HG03095 (cell line): ENCODE results near the gene PWWP2B.

ENCODE experiments used
- ATAC-seq: cut with Tn5 transposase; IDR thresholded peaks from one replicate; pipeline ENCODE4 v1.9.1; 2021; ENCODE audit warnings: moderate library complexity; ENCODE audit not compliant: unreplicated experiment

The PWWP2B gene

DNA sequence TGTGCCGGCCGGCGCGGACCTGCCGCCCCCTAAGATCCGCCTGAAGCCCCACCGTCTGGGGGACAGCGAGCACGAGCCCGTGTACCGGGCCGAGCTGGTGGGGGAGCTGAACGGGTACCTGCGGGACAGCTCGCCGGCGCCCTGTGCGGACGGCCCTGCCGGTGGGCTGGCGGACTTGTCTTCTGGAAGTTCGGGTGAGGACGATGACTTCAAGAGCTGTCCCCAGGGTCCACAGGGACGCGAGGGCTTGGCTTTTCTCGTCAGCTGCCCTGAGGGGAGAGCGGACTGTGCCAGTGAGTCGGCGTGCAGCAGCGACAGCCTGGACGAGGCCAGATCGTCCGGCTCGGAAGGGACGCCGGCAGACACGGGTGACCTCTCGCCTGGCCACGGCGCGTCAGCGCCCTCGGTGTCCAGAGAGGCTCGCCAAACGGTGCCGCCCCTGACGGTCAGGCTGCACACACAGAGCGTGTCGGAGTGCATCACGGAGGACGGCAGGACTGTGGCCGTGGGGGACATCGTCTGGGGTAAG is 8.5 kb downstream of the PWWP2B start:
- no peak for ATAC-seq

GRCh38 chr10:132406181-132406580 is 9.2 kb downstream of the PWWP2B start:
- no peak for ATAC-seq

DNA sequence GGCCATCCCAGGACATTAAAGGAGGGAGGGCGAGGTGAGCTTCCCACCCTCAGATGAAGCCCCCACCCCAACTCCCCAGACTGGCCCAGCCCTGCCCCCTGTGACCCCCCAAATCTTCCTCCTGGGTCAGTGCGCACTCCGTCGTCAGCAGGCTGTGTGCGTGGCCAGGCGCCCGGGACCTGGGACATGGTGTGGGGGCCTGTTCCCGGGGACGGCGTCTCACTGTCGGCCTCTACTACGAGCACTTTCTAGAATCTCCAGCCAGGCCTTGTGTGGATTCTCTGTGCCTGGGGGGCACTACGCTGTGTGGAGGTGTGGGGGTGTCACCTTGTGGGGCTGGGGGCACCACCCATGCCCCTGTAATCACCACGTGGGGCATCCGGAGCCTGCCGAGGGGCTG is 9.8 kb downstream of the PWWP2B start:
- no peak for ATAC-seq

- ATAC-seq = no peak
These were observed 10.3 kb downstream of the PWWP2B start for GRCh38 chr10:132407243-132407746.

- no peak for ATAC-seq
These were observed 10.9 kb downstream of the PWWP2B start for GRCh38 chr10:132407846-132408278.

DNA sequence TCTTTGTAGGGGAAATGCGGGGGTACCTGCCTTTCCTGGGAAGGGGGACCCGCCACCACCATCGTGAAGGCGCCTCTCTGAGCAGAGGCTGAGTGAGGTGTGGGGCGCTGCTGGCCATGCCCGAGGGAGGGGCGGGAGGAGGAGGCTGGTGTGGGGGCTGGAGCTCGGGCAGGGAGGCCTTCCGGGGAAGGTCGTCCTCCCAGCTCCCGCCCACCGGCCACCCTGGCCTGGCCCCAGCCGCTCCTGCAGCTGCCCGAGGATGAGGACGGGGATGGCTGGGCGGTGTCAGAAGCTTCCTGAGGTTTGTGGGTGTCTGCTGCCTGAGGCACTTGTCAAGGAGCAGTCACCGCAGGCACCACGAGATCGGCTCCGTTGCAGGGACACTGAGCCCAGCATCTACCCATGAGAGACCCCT is 11.4 kb downstream of the PWWP2B start:
- no peak for ATAC-seq

DNA sequence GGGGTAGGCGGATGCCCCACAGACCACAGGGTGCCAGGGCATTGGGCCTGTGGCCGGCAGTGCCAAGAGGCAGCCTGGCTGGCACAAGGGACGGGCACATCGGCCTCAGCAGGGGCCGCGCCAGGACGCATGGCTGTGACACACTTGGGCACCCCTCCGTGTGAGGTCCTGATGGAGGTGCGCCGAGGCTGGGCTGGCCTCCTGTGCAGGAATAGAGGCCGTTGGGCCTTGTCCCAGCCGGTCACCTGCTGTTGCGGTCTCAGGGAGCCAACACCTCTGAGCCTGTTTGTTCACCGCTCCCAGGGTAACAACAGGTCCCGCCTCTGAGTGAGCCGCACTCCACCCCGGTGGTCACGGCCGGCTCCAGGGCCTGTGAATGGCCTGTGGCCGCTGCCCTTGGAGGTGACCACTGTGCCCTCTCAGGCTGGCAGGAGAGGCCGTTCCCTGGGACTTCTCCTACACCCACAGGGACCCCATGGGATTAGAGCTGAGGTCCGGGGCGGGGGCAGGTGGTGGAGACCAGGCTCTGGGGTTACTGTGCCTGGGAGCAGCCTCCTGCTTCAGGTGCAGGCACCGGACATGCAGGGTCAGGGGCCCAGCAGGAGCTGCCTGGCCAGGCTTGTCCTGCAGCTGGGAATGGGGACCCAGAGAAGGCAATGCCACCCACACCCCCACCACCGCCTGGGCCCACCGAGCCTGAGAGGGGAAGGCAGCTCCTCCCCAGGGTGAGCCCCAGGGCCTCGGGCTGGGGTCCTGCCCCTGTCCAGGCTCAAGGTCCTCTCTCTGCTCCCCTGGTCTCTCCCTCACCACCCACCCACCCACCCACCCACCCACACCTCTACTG is 12.0 kb downstream of the PWWP2B start:
- ATAC-seq = no peak

DNA sequence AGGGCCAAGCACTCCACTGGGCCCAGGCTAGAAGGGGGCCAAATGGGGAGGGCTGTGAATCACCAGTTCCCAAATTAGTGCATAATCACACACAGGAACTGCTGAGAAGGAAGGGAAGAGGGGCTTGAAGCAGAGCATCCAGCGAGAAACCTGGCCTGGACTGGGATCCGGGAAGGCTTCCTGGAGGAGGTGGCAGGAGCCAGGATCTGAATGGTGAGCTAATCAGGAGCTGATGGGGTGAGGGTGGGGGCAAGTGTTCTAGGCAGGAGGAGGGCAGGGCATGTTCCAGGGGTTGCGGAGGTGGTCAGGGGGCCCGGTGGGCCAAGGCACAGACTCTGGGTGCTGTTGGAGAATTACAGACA is 12.6 kb downstream of the PWWP2B start:
- ATAC-seq = no peak

DNA sequence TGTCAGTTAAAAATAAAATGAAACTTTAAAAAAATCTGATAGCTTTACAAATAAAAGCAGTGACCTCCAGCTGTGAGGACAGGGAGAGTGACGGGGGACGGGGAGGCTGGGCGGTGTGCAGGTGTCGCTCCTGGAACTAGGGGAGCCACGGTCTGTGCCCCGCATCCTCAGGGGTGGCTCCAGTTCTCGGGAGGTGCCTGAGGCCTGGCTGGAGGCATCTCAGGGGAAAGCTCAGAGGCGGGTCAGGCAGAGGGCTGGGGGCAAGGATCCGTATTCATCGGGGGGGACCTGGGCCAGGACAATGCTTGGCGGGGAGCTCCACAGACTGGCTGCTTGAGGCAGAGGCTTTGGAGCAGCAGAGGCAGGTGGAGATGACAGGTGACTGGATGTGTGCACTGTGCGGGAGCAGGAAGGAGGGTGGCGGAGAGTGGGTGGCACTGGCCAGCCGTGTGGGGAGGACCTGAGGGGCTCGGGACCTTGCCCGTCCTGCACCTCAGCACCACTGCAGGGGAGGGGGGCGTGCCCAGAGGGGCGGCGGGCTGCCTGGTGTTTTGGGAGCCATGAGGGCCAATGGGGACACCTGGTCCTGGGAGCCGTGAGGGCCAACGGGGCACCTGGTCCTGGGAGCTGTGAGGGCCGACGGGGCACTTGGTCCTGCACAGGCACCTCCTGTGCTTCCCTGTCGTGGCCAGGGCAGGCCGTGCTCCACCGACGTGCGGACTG is 13.2 kb downstream of the PWWP2B start:
- ATAC-seq = no peak

DNA sequence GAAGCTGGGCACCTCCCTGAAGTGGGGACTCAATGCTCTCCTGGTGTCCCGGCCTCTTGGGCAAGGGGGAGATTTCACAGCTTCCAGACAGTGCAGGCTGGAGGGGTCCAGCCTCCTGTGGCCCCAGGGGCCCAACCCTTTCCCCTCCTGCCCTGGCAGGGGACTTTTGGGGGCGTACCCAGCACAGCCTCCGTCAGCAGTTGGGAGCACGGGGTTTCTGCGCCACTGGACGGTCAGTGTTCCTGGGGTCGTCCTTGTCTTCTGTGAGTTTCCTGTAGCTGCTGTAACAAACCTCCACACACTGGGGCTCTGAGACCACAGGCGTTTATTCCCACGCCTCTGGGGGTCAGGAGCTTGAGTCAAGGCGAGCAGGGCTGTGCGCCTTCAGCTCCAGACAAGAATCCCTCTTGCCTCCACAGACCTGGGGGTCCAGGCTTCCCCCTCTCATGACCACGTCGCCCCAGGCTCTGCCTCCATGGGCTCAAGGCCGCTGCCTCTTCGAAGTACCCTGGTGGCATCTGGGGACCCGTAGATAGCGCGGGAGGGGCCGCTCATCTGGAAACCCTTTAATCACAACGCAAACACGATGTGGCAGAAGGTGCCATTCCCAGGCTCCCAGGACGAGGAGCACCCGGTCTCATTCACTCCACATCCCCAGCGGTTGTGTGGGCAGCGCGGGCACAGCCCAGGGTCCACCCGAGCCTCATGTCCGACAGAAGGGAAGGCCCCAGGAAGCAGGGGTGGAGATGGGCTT is 14.0 kb downstream of the PWWP2B start:
- no peak for ATAC-seq

DNA sequence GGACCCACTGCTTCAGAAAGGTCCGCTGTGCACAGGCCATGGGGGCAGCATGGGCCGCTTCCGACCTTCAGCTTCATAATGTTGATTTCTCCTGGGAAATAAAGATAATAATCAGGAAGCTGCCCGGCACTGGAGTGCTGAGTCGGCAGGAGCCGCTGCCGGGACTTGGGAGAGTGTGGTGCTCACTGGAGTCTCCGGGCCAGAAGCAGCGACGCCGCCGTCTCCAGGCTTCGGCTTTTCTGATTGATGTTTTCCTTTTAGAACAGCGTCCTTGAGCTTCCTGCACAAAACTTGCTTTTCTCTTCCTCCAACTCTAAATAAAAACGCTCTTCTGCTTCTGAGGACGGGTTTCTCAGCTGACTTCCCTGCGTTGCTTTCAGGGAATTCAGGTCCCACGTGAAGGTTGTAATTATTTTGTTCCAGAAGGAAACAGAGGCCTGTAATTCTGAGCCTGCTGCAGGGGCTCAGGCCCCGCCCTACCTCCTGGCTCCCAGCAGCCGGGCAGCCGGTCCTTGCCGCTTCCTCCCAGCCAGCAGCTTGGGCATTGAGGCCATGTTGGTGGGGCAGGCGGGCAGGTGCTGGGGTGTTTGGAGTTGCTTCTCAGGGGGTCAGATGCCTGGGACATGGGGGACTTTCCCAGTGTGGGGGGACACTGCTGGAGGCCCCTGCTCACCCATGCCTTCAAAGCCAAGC is 14.7 kb downstream of the PWWP2B start:
- ATAC-seq = no peak

GRCh38 chr10:132412316-132413192 is 15.6 kb downstream of the PWWP2B start:
- ATAC-seq = no peak

DNA sequence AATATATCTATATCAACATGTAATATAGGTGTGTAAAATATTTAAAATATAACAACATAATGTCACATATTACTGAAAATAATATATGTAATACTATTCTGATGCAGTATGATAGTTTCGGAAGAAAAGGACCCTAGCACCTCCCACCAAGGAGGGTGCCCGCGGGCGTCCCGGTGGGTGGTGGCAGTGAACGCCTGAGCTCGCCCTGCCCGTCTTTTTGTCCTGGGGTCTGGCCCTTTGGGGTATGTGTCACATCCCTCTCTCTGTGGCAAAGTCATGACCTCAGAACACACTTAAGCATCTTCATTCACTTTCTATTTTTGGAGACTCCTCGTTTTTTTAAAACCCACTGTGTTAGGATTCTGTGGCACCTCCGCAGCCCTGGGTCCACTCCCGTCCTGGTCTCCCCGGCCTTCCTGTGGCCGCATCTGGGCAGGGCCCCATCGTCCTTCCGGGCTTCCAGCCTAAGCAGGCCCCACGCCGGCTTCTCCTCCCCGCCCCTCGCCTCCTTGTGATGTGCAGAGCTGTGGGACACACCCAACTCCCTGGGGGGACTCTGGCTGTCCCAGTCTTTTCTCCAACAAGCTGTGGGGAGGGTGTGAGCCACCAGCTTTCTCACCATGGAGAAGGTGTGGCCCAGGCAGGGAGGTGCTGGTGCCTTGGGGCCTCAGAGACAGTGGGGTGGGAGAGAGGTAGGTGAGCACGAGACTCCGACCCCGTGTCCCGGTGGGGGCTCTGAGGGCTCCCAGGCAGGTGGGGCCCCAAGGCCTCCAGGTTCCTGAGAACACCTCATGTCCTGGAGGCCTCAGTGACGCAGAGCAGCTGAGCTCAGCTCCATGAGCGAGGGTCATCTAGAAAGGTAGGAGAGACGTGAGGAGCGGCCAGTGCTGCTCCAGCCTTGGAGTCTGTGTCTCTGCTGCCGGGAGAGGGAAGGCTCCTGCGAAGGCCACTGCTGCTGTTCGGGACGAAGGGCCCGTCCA is 16.5 kb downstream of the PWWP2B start:
- ATAC-seq = no peak

GRCh38 chr10:132414402-132415016 is 17.5 kb downstream of the PWWP2B start:
- no peak for ATAC-seq

DNA sequence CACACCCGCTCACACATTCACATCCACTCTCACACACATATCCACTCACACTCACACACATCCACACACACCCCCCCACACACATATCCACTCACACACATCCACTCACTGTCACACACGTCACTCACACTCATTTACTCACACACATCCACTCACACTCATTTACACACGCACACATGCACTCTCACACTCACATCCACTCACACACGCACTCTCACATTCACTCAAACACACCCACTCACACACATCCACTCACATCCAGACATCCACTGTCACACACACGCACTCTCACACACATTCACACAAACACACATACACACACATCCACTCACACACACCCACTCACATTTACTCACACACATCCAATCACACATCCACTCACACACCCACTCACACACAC is 18.3 kb downstream of the PWWP2B start:
- ATAC-seq = no peak

DNA sequence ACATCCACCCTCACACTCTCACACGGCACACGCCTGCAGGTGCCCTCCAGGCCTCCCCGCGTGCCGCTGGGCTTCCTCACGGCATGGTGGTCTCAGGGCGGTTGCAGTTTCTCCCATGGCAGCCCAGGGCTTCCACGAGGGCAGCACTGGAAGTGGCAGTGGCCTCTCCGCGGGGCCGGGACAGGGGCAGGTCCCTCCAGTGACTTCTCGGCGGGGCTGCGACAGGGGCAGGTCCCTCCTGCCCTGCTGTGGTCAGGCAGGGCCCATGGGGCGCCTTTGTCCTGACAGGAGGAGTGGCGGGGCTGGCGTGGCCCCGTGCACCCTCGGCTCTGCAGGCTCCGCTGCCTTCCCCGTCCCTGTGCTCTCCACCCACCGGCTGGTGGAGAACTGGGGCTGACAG is 19.0 kb downstream of the PWWP2B start:
- ATAC-seq = no peak

DNA sequence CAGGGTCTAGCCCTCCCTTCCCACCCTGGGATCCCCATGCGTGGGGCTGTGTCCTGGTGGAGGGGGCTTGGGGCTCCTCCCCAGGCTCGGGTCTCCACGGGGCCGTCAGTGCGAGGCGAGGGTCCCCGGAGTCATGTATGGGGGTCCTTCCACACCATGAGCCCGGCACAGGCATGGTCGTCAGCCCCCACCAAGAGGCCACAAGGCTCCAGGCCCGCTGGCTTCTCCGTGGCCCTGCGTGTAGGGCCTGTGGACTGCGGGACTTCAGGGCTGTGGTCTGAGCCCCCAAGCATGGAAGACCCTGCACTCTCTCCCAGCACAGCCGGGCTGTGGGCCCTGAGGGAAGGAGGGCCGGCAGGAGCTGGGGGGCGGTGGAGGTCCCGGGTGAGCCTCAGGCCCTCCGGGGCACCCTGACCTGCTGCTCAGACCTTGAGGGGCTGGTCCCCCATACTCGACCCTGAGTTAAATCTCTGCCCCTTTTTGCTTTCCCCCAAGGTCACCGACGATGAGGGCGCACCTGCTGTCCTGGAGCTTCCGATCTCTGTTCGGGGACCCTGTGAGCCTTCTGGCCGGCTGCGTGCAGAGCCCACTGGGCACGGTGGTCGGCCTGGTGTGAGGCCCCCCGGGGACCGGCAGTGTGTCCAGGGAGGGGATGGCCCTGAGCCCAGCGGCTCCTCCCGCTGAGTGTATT is 19.7 kb downstream of the PWWP2B start:
- no peak for ATAC-seq
